LNCAP (cell line): ENCODE measurements around the gene KIFC1.

Experiments used
- TF ChIP-seq, protein P1 (sequence below): fragments of 450-650 bp; IDR thresholded peaks from 2 replicates; pipeline ENCODE4 v1.5.1; 2017; ENCODE audit warnings: mild to moderate bottlenecking

Gene KIFC1

DNA sequence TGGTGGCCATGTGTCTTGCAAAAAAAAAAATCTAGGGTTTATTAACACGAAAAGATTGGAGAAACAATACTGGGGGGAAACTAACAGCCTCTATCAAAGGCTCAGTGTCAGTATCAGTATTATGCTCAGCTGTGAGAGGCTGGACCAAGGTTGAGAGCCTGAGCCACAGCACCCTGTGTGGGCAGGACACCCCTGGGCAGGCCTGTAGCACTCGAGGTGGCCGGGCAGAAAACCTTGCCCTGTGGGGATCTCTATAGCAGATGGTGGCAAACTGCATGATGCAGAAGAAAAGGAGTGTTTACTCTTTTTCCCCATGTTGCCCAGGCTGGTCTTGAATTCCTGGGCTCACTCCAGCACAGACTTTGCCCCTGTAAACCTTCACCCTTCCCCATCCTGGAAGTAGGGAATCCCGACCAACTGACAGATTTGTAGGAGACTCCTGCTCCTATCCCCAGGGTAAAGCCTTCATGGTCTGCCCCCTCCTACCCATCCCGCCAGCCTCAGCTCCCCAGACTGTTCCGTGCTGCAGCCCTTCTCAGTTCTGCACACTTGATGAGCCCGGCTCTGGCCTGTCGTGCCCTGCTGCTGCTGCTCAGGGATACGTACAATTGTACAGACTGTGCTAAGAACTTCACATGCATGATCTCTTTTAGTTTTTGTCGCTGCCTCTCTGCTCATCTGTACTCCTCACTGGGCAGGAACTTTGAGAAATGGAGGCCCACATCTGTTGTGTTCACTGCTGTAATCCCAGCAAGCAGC, 8.0 kb upstream of the KIFC1 start:
- TF ChIP-seq, protein P1, sequence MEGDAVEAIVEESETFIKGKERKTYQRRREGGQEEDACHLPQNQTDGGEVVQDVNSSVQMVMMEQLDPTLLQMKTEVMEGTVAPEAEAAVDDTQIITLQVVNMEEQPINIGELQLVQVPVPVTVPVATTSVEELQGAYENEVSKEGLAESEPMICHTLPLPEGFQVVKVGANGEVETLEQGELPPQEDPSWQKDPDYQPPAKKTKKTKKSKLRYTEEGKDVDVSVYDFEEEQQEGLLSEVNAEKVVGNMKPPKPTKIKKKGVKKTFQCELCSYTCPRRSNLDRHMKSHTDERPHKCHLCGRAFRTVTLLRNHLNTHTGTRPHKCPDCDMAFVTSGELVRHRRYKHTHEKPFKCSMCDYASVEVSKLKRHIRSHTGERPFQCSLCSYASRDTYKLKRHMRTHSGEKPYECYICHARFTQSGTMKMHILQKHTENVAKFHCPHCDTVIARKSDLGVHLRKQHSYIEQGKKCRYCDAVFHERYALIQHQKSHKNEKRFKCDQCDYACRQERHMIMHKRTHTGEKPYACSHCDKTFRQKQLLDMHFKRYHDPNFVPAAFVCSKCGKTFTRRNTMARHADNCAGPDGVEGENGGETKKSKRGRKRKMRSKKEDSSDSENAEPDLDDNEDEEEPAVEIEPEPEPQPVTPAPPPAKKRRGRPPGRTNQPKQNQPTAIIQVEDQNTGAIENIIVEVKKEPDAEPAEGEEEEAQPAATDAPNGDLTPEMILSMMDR: no peak

DNA sequence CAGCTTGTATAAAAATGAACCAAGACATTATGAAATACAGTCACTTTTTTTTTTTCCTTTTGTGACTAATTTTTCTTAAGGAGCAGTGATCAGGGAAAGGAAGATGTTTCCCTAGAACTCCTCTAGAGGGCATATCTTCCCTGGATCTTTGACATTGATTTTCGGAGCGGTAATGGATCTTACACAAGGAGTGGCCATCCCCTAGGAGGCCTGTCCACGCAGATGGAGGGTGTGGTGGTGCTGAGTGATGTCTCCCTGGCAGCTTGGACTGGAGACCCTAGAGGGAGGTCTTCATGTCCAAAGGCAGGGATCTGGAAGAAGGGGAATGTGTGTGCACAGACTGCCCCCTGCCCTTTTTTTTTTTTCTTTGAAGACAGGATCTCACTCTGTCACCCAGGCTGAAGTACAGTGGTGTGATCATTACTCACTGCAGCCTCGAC, 7.0 kb upstream of the KIFC1 start:
- TF ChIP-seq, protein P1: peak; percentile 40

DNA sequence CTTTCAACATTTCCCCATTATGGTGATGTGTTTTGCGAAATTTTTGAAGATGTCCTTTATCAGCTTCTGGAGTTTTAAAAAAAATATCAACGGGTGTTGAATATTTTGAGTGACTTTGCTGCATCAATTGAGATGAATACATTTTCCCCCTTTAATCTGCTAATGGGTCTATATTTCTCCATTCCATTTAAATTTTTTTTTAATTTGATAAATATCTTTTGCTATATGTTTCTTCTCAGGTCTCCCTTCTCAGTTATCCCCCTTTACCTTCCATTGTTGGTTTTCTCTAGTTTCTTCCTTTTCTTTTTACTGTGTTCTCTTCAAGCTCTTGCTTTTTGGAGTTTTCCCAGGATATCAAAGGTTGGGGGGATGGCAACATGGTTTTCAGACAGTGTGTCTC, 1.4 kb upstream of the KIFC1 start:
- TF ChIP-seq, protein P1: no peak

DNA sequence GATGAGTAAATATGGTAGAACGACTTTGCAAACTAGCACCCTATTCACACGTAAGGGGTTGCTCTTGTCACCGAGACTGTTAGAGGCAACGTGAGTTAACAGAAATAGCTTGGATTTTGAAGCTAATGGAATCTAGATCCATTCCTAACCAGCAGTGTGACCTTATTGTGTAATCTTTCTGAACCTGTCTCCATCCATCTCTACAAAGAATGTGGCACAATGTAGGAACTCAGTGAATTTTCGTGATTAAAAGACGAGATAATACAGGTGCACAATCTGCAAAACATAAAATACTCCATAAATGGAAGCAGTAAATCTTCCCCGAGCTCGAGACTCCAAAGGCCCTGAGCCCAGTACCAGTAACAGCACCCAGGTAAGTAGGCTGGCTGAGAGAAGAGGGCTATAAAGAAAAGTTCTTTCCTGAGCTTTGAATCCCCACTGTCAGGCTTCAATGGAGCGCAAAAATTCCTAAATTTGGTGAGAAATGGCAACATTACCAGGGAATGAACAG, 801 bp upstream of the KIFC1 start:
- TF ChIP-seq, protein P1: no peak

DNA sequence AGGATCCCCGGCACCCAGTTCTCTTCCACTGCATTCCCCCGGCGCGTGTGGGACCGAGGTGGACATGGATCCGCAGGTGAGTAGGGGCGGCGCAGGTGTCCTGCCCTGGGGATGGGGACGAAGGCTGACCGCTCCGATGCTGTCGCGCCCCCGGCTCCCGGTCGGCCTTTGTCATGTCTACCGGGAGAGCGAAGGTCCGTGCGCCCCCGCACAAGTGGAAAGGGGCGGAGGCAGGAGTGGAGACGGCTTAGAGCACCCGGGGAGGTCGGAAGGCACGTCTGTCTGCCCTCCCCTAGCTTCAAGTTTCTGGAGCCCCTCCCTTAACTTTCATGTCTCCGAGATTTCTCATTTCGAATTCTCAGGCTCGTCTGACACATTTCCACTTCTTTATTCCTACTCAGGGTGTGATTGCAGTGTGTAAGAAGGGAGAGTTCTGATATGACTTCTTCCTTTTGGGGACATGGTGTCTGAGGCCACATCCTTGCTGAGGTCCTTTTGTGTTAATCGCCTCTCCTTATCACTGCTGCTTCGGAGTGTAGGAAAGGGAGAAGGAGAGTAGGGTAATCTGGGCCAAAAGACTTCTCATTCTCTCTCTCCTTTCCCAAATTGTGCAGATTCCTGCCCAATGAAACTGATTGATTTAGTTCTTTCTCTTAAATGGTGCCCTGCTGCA, 435 bp downstream of the KIFC1 start:
- TF ChIP-seq, protein P1: no peak

DNA sequence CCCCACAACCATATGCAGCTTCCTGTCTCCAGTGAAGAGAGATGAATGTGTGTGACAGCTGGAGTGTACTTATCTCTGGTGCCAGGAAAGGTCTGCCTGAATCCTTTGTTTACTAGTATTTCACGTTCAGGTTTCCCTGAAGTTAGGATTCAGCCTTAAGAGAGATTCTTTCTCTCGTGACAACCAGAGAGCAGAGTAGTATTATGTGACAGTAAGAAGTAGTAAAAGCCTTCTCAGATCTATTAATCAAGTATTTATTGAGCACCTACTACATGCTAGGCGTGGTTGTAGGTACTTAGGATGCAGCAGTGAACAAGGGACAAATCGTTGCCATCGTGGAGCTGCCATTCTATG, 949 bp downstream of the KIFC1 start:
- TF ChIP-seq, protein P1: no peak

DNA sequence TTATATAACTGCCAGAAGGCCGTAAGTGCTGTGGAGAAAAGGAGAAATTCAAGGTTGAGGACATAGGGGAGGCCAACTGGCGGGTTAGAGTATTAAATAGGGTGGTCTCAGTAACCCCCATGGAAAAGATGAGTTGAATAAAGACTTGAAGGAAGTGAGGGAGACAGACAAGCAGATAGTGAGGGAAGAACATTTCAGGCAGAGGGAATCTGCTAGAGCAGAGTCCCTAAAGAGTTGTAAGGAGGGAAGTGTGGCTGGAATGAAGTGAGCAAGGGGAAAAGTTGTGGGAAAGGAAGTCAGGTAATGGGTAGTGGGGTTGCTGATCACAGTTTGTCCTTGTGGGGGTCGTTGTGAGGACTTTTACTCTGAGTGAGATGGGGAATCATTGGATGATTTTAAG, 1.4 kb downstream of the KIFC1 start:
- TF ChIP-seq, protein P1: no peak
